ENCODE results near the gene TPBGL.

DNA sequence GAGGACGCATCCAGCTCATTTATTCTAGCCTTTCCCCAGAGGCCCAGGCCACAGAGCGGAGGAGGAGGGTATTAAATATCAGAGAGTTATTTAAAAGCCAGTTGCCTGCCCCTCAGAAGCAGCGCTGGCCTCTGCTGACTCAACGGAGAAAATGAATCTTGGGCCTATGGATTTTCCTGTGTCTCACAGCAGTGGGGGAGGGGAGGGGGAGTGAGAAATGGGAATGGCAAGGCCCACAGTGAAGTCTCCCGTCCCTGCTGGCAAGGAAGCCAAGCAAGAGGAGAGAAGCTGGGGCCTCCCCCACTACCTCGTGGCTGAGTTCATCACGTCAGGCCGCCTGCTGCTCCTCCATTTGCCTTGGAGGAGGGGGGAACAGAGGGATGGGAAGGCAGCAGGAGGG is 4.5 kb upstream of the TPBGL start:
- TF ChIP-seq, protein P1, sequence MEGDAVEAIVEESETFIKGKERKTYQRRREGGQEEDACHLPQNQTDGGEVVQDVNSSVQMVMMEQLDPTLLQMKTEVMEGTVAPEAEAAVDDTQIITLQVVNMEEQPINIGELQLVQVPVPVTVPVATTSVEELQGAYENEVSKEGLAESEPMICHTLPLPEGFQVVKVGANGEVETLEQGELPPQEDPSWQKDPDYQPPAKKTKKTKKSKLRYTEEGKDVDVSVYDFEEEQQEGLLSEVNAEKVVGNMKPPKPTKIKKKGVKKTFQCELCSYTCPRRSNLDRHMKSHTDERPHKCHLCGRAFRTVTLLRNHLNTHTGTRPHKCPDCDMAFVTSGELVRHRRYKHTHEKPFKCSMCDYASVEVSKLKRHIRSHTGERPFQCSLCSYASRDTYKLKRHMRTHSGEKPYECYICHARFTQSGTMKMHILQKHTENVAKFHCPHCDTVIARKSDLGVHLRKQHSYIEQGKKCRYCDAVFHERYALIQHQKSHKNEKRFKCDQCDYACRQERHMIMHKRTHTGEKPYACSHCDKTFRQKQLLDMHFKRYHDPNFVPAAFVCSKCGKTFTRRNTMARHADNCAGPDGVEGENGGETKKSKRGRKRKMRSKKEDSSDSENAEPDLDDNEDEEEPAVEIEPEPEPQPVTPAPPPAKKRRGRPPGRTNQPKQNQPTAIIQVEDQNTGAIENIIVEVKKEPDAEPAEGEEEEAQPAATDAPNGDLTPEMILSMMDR (IDR thresholded peaks at IDR 0.05) = no peak
- no peak for TF ChIP-seq POLR2A (IDR thresholded peaks at IDR 0.05)
